ENCODE measurements around the gene TBCK.

TBCK gene

GRCh38 chr4:106287353-106287969 is 28.5 kb downstream of the TBCK start:
- DNase-seq (ENCODE audit: low read depth in 1 of 2, low spot score in 1 of 2), result no peak

GRCh38 chr4:106286611-106287010 is 29.4 kb downstream of the TBCK start:
- DNase-seq (ENCODE audit: low read depth in 1 of 2, low spot score in 1 of 2), result no peak

- no peak for DNase-seq (ENCODE audit: low read depth in 1 of 2, low spot score in 1 of 2)
Measured at GRCh38 chr4:106284227-106284626, 31.8 kb downstream of the TBCK start.

GRCh38 chr4:106277140-106277675 is 38.8 kb downstream of the TBCK start:
- no peak for DNase-seq (ENCODE audit: low read depth in 1 of 2, low spot score in 1 of 2)

GRCh38 chr4:106273831-106274230 is 42.2 kb downstream of the TBCK start:
- no peak for DNase-seq (ENCODE audit: low read depth in 1 of 2, low spot score in 1 of 2)

- no peak for DNase-seq (ENCODE audit: low read depth in 1 of 2, low spot score in 1 of 2)
Measured at GRCh38 chr4:106270736-106271135, 45.3 kb downstream of the TBCK start.

- no peak for DNase-seq (ENCODE audit: low read depth in 1 of 2, low spot score in 1 of 2)
Measured at GRCh38 chr4:106269711-106270110, 46.3 kb downstream of the TBCK start.

GRCh38 chr4:106268786-106269185 is 47.2 kb downstream of the TBCK start:
- no peak for DNase-seq (ENCODE audit: low read depth in 1 of 2, low spot score in 1 of 2)

GRCh38 chr4:106266201-106266600 is 49.8 kb downstream of the TBCK start:
- DNase-seq (ENCODE audit: low read depth in 1 of 2, low spot score in 1 of 2), result no peak

- DNase-seq (ENCODE audit: low read depth in 1 of 2, low spot score in 1 of 2), result no peak
Measured at GRCh38 chr4:106264331-106264728, 51.7 kb downstream of the TBCK start.

- no peak for DNase-seq (ENCODE audit: low read depth in 1 of 2, low spot score in 1 of 2)
Measured at GRCh38 chr4:106263594-106264330, 52.2 kb downstream of the TBCK start.

GRCh38 chr4:106261980-106262379 is 54.0 kb downstream of the TBCK start:
- DNase-seq (ENCODE audit: low read depth in 1 of 2, low spot score in 1 of 2), result no peak

GRCh38 chr4:106258145-106259045 is 57.6 kb downstream of the TBCK start:
- no peak for DNase-seq (ENCODE audit: low read depth in 1 of 2, low spot score in 1 of 2)

GRCh38 chr4:106256190-106256589 is 59.8 kb downstream of the TBCK start:
- no peak for DNase-seq (ENCODE audit: low read depth in 1 of 2, low spot score in 1 of 2)

- no peak for DNase-seq (ENCODE audit: low read depth in 1 of 2, low spot score in 1 of 2)
Measured at GRCh38 chr4:106255195-106255594, 60.8 kb downstream of the TBCK start.

- no peak for DNase-seq (ENCODE audit: low read depth in 1 of 2, low spot score in 1 of 2)
Measured at GRCh38 chr4:106253364-106254129, 62.5 kb downstream of the TBCK start.

GRCh38 chr4:106247600-106247999 is 68.4 kb downstream of the TBCK start:
- no peak for DNase-seq (ENCODE audit: low read depth in 1 of 2, low spot score in 1 of 2)

- DNase-seq (ENCODE audit: low read depth in 1 of 2, low spot score in 1 of 2), result no peak
Measured at GRCh38 chr4:106246441-106246840, 69.6 kb downstream of the TBCK start.

- DNase-seq (ENCODE audit: low read depth in 1 of 2, low spot score in 1 of 2), result no peak
Measured at GRCh38 chr4:106245176-106245575, 70.8 kb downstream of the TBCK start.

GRCh38 chr4:106240699-106241098 is 75.3 kb downstream of the TBCK start:
- DNase-seq (ENCODE audit: low read depth in 1 of 2, low spot score in 1 of 2), result no peak

Measured in activated T-helper 1 cell treated with anti-CD3 and anti-CD28 coated beads, Interleukin-2, amount 50 U/mL, for 16 hours (primary cell).